Neural cell (in vitro differentiated cells): ENCODE measurements around the gene CIB1. TPM values are rescaled to one million over a fixed set of nuclear protein-coding genes. Genes with fewer than 3 reads are reported as not detected.

Experiments
- H2AFZ ChIP-seq: fragments of 200-600, 300-800 bp; sonication (generic), shearing (Covaris generic); 2 replicates; pipeline ENCODE4 v1.6.0; 2014; ENCODE audit warnings: low read depth, mild to moderate bottlenecking, antibody characterized with exemption, low read length, moderate library complexity
- H3F3A ChIP-seq: fragments of 200-600 bp; shearing (Covaris generic); 2 replicates; pipeline ENCODE4 v1.6.1; 2016; ENCODE audit warnings: mild to moderate bottlenecking, moderate library complexity, mixed read lengths, antibody characterized with exemption, low read length; ENCODE audit not compliant: insufficient read depth, poor library complexity, severe bottlenecking
- H3K27ac ChIP-seq: fragments of 200-600, 300-800 bp; sonication (generic), shearing (Covaris generic); 2 replicates; pipeline ENCODE4 v1.5.1; 2014; ENCODE audit warnings: mild to moderate bottlenecking, low read length, moderate library complexity
- H3K27me3 ChIP-seq: fragments of 300-800, 200-600 bp; sonication (generic), shearing (Covaris generic); 2 replicates; pipeline ENCODE4 v1.6.0; 2014; ENCODE audit warnings: mild to moderate bottlenecking, low read depth, low read length, moderate library complexity; ENCODE audit not compliant: insufficient read depth
- H3K36me3 ChIP-seq: fragments of 300-800, 200-600 bp; sonication (generic), shearing (Covaris generic); 2 replicates; pipeline ENCODE4 v1.5.1; 2014; ENCODE audit warnings: mild to moderate bottlenecking, antibody characterized with exemption, low read length, moderate library complexity; ENCODE audit not compliant: insufficient read depth
- H3K4me2 ChIP-seq: fragments of 300-800, 200-600 bp; sonication (generic), shearing (Covaris generic); 2 replicates; pipeline ENCODE4 v1.6.0; 2014; ENCODE audit warnings: mild to moderate bottlenecking, low read length
- H3K4me3 ChIP-seq: fragments of 300-800, 200-600 bp; sonication (generic), shearing (Covaris generic); 2 replicates; pipeline ENCODE4 v1.5.1; 2014; ENCODE audit warnings: mild to moderate bottlenecking, low read length, moderate library complexity
- H3K79me2 ChIP-seq: fragments of 200-600 bp; shearing (Covaris generic); replicated peaks from 2 replicates; pipeline ENCODE4 v1.6.0; 2014; ENCODE audit warnings: mild to moderate bottlenecking, low read length, moderate library complexity; ENCODE audit not compliant: insufficient read depth
- H3K9ac ChIP-seq: fragments of 300-800, 200-600 bp; sonication (generic), shearing (Covaris generic); 2 replicates; pipeline ENCODE4 v1.6.1; 2016; ENCODE audit warnings: mild to moderate bottlenecking, low read length, mixed read lengths
- H3K9me2 ChIP-seq: fragments of 200-600 bp; shearing (Covaris generic); 2 replicates; pipeline ENCODE4 v1.6.1; 2016; ENCODE audit warnings: mild to moderate bottlenecking, low read length, mixed read lengths; ENCODE audit not compliant: insufficient read depth
- H3K9me3 ChIP-seq: fragments of 200-600, 300-800 bp; sonication (generic), shearing (Covaris generic); 2 replicates; pipeline ENCODE4 v1.6.1; 2016; ENCODE audit warnings: mild to moderate bottlenecking, mixed run types, low read length, moderate library complexity, mixed read lengths
- H4K20me1 ChIP-seq: fragments of 200-600 bp; shearing (Covaris generic); 2 replicates; pipeline ENCODE4 v1.6.1; 2016; ENCODE audit warnings: mild to moderate bottlenecking, mixed run types; ENCODE audit not compliant: insufficient read depth
- CTCF ChIP-seq: fragments of 450-650 bp; IDR thresholded peaks from 2 replicates; pipeline ENCODE4 v1.5.1; 2014; ENCODE audit warnings: antibody characterized with exemption, mild to moderate bottlenecking, moderate library complexity; ENCODE audit not compliant: poor library complexity, severe bottlenecking
- EP300 ChIP-seq: fragments of 450-650 bp; conservative IDR thresholded peaks from 2 replicates; pipeline ENCODE4 v1.6.1; 2014; ENCODE audit warnings: antibody characterized with exemption, mild to moderate bottlenecking, moderate library complexity; ENCODE audit not compliant: poor library complexity, severe bottlenecking
- EZH2 ChIP-seq: fragments of 200-600, 300-800 bp; shearing (Covaris generic), sonication (generic); IDR thresholded peaks from 2 replicates; pipeline ENCODE4 v1.6.1; 2014; ENCODE audit warnings: antibody characterized with exemption, low read length, borderline replicate concordance, mild to moderate bottlenecking; ENCODE audit not compliant: insufficient read depth, poor library complexity, severe bottlenecking
- MXI1 ChIP-seq: fragments of 450-650 bp; conservative IDR thresholded peaks from 2 replicates; pipeline ENCODE4 v1.6.1; 2014; ENCODE audit warnings: antibody characterized with exemption, mild to moderate bottlenecking; ENCODE audit not compliant: poor library complexity, severe bottlenecking
- POLR2AphosphoS5 ChIP-seq: IDR thresholded peaks from 2 replicates; pipeline ENCODE4 v1.6.1; 2012
- RAD21 ChIP-seq: fragments of 450-650 bp; conservative IDR thresholded peaks from 2 replicates; pipeline ENCODE4 v1.6.1; 2014; ENCODE audit warnings: antibody characterized with exemption, mild to moderate bottlenecking, moderate library complexity
- REST ChIP-seq: IDR thresholded peaks from 2 replicates; pipeline ENCODE4 v1.6.1; 2012; ENCODE audit warnings: borderline replicate concordance
- SMC3 ChIP-seq: fragments of 450-650 bp; conservative IDR thresholded peaks from 2 replicates; pipeline ENCODE4 v1.6.1; 2014; ENCODE audit warnings: antibody characterized with exemption, mild to moderate bottlenecking, moderate library complexity; ENCODE audit not compliant: poor library complexity
- TAF1 ChIP-seq: IDR thresholded peaks from 2 replicates; pipeline ENCODE4 v1.6.1; 2012; ENCODE audit warnings: low read depth
- polyA plus RNA-seq: library from polyadenylated mRNA; depleted of rRNA; stranded (reverse); fragments of >200 nt; gene quantifications from 2 replicates; pipeline ENCODE4 v1.2.3, GENCODE V29; 2014

The CIB1 gene
- polyA plus RNA-seq, 1 donor from 2014 or later: 9.4 TPM

DNA sequence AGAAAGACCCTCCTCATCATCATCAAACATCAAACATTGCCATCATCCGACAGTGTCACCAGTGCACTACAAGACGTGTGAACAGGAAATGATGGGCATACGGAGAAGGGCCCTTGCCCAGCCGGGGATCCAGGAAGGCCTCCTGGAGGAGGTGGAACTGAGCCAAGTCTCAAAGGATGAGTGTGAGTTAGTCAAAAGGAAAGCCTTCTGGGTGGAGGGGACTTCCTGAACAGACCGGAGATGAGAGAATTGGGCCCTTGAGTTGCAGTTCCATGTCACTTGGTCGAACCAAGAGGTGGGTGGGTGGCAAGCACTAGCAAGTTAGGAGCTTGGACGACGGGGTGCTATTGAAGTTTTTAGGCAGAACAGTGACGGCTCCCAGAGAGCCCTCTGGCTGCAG, 24.1 kb downstream of the CIB1 start:
- no peaks in the 10 kb centered on the region for H3K9me2 ChIP-seq
- H3K9ac ChIP-seq: no peak overlapping the region
- H3K79me2 ChIP-seq: peaks cover 23% of the 10 kb centered on the region
- H3K36me3 ChIP-seq: no peaks in the 10 kb centered on the region
- H3K27me3 ChIP-seq: no peaks in the 10 kb centered on the region
- H3K4me2 ChIP-seq: no peak overlapping the region
- no peak overlapping the region for H3K4me3 ChIP-seq
- H3K9me3 ChIP-seq: no peaks in the 10 kb centered on the region
- no peaks in the 10 kb centered on the region for H3F3A ChIP-seq
- H3K27ac ChIP-seq: no peak overlapping the region
- no peaks in the 10 kb centered on the region for H4K20me1 ChIP-seq
- TF ChIP-seq RAD21 (no peak), EP300 (no peak), TAF1 (no peak), POLR2AphosphoS5 (no peak), SMC3 (no peak), MXI1 (no peak), EZH2 (no peak)
- no peak overlapping the region for H2AFZ ChIP-seq

DNA sequence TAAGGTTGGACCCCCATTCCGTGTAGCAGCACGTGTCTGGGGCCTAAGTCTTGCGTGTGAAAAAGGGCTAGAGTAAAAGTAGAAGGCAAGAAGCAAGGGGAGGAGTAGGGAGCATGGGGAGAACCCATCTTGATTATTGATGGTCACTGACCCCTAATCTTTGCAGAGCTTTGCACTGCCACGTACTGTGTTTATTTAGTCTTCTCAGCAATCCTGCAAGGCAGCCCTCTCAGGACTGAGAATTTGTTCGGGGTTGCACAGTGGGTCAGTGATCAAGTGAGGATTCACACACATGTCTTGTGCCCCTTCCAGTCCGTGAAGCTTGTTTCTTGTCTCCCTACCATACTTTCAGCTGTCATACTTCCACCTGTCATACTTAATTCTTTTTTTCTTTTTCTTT, 25.4 kb downstream of the CIB1 start:
- H3K4me2 ChIP-seq: no peak overlapping the region
- H4K20me1 ChIP-seq: no peaks in the 10 kb centered on the region
- H3K9ac ChIP-seq: no peak overlapping the region
- H3K79me2 ChIP-seq: peaks cover 35% of the 10 kb centered on the region
- H3K4me3 ChIP-seq: no peak overlapping the region
- H3K36me3 ChIP-seq: no peaks in the 10 kb centered on the region
- TF ChIP-seq TAF1 (no peak), MXI1 (no peak), EP300 (no peak), REST (no peak)
- no peaks in the 10 kb centered on the region for H3K9me2 ChIP-seq
- H3K27me3 ChIP-seq: no peaks in the 10 kb centered on the region
- no peaks in the 10 kb centered on the region for H3K9me3 ChIP-seq
- no peak overlapping the region for H3K27ac ChIP-seq
- H2AFZ ChIP-seq: no peak overlapping the region
- H3F3A ChIP-seq: no peaks in the 10 kb centered on the region

- H3K9me3 ChIP-seq: no peaks in the 10 kb centered on the region
- no peak overlapping the region for H3K4me2 ChIP-seq
- peaks cover 46% of the 10 kb centered on the region for H3K79me2 ChIP-seq
- H4K20me1 ChIP-seq: no peaks in the 10 kb centered on the region
- H3K27ac ChIP-seq: no peak overlapping the region
- H3K36me3 ChIP-seq: no peaks in the 10 kb centered on the region
- H3K27me3 ChIP-seq: no peaks in the 10 kb centered on the region
- no peak overlapping the region for H3K4me3 ChIP-seq
- H2AFZ ChIP-seq: no peak overlapping the region
- H3F3A ChIP-seq: no peaks in the 10 kb centered on the region
- H3K9ac ChIP-seq: no peak overlapping the region
- H3K9me2 ChIP-seq: no peaks in the 10 kb centered on the region
- TF ChIP-seq CTCF: no peak
- TF ChIP-seq MXI1: no peak
- TF ChIP-seq SMC3: no peak
- TF ChIP-seq EZH2: no peak
- TF ChIP-seq RAD21: no peak
- TF ChIP-seq TAF1: no peak
- no peak for TF ChIP-seq REST
- TF ChIP-seq EP300: no peak
- TF ChIP-seq POLR2AphosphoS5: no peak
These were observed 26.5 kb downstream of the CIB1 start for GRCh38 chr15:90207252-90207651.
